Stimulated activated naive CD8-positive, alpha-beta T cell treated with anti-CD3 and anti-CD28 coated beads, Interleukin-15, amount 100 ng/mL, for 72 hours (primary cell): ENCODE results near the gene EEIG2.
A peak's percentile ranks its signal among the peaks of the same experiment; 100 is the strongest.

Experiments
- ATAC-seq: fragments of 150-1000 bp; cut with Tn5 transposase; 2 replicates; pipeline ENCODE4 v1.10.0; 2021; ENCODE audit warnings: mild to moderate bottlenecking, moderate library complexity
- DNase-seq, 2 donors: peaks; one replicate each; pipeline ENCODE4 v3.0.0; 2021 to 2022
- H3K27ac Mint-ChIP-seq, 2 donors: one replicate each; pipeline ENCODE4 v1.8.0; 2022; ENCODE audit warnings: mild to moderate bottlenecking in 2 of 2, mixed read lengths in 2 of 2, moderate library complexity in 2 of 2
- H3K27me3 Mint-ChIP-seq: one replicate; pipeline ENCODE4 v1.8.0; 2022; ENCODE audit warnings: mixed read lengths
- H3K4me1 Mint-ChIP-seq: one replicate; pipeline ENCODE4 v1.8.0; 2022; ENCODE audit warnings: mild to moderate bottlenecking, mixed read lengths
- H3K4me3 Mint-ChIP-seq, 2 donors: one replicate each; pipeline ENCODE4 v1.8.0; 2022; ENCODE audit warnings: mild to moderate bottlenecking in 2 of 2, mixed read lengths in 2 of 2, moderate library complexity in 1 of 2
- H3K9me3 Mint-ChIP-seq, 2 donors: one replicate each; pipeline ENCODE4 v1.8.0; 2022; ENCODE audit warnings: mixed read lengths in 2 of 2

Gene EEIG2

DNA sequence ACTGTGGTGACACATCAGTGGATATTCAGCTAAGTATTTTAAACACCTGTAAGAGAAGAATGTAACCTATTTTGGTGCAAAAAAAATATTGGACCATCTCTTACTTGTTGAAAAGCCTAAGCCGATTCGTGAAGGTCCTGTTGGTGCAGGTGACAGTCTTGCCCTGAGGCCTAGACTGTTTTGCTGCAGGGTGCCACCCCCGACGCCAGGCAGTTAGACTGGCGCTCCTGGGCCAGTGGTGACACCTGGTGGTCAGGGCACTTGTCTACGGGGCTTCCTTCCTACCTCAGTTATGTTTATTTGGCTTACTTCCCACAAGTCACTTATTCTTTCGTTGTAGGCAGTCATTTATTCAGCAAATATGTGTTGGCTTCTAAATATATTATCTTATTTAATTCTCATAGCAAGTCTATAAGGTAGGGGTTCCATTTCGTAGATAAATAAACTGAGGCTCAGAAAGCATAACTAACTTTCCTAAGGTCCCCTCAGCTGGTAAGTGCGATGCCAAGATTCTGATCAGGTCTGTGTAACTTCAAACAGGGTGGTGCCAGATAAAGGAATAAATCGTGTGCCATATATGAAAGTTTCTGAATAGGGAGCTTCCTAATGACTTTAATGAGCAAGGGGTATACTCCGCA lies 1.9 kb downstream of the EEIG2 start:
- Mint-ChIP-seq H3K4me3 (peak overlapping the region; percentile 1 to 39), H3K27ac (no peak overlapping the region), H3K9me3 (no peaks in the 10 kb centered on the region), H3K4me1 (peaks cover 25% of the 10 kb centered on the region), H3K27me3 (no peaks in the 10 kb centered on the region)
- peak; percentile 83 for ATAC-seq
- peak; percentile 73 to 87 for DNase-seq

GRCh38 chr1:108563808-108564207 lies 3.9 kb downstream of the EEIG2 start:
- H3K27ac Mint-ChIP-seq = peak overlapping the region in 1 of 2 donors; percentile 8

DNA sequence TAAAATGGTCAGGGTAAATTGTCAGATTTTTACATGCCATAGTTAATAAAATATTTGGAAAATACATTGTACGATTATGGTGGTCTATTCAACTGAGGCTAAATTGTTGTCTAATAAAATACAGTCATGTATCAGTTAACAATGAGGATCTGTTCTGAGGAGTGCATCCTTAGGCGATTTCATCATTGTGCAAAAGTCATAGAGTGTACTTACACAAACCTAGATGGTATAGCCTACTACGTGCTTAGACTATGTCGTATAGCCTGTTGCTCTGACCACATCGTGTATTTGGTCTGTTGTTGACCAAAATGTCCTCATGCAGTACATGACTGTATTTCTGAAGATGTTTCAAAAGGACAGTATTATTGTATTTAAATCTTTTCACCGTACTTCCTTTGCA lies 5.2 kb downstream of the EEIG2 start:
- H3K27ac Mint-ChIP-seq = peak overlapping the region in 1 of 2 donors; percentile 5
- no peak overlapping the region for H3K4me3 Mint-ChIP-seq
- DNase-seq (no peak), ATAC-seq (no peak)
- no peaks in the 10 kb centered on the region for H3K9me3 Mint-ChIP-seq
- peaks cover 25% of the 10 kb centered on the region for H3K4me1 Mint-ChIP-seq
- no peaks in the 10 kb centered on the region for H3K27me3 Mint-ChIP-seq

More at GRCh38 chr1:108563808-108564207, 3.9 kb downstream of the EEIG2 start:
- ATAC-seq = no peak
- Mint-ChIP-seq H3K9me3 (no peaks in the 10 kb centered on the region), H3K4me3 (no peak overlapping the region), H3K27me3 (no peaks in the 10 kb centered on the region), H3K4me1 (peaks cover 25% of the 10 kb centered on the region)
- DNase-seq = no peak

GRCh38 chr1:108565512-108565911 lies 5.6 kb downstream of the EEIG2 start:
- Mint-ChIP-seq H3K9me3 (no peaks in the 10 kb centered on the region), H3K4me1 (peaks cover 25% of the 10 kb centered on the region), H3K27ac (no peak overlapping the region), H3K4me3 (no peak overlapping the region), H3K27me3 (no peaks in the 10 kb centered on the region)
- no peak for DNase-seq
- no peak for ATAC-seq

- Mint-ChIP-seq H3K4me3 (no peak overlapping the region), H3K4me1 (peaks cover 10% of the 10 kb centered on the region), H3K27ac (no peak overlapping the region), H3K27me3 (no peaks in the 10 kb centered on the region), H3K9me3 (no peaks in the 10 kb centered on the region)
- ATAC-seq (no peak), DNase-seq (no peak)
Measured at GRCh38 chr1:108568589-108568988, 8.7 kb downstream of the EEIG2 start.

DNA sequence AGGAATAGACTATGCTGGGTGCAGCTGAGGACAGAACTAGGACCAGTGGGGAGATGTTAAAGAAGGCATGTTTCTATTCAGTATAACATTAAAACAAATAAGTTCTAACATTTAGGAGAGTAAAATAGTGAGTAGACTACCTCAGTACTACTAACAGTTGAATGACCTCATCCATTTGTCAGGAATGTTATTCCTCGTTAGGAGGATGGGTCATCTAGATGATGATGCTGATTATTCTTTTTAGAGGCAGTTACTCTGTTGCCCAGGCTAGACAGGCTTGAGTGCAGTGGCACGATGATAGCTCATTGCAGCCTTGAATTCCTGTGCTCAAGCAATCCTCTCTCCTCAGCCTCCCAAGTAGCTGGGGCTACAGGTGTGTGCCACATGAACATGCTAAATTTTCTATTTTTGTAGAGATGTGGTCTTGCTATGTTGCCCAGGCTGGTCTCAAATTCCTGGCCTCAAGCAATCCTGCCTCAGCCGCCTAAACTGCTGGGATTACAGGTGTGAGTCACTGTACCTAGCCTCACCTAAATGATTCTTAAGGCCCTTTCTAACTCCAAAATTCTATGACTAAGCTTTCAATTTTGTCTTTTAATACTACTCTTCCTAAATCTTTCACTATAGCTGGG lies 9.3 kb downstream of the EEIG2 start:
- DNase-seq (no peak), ATAC-seq (no peak)
- Mint-ChIP-seq H3K27me3 (no peaks in the 10 kb centered on the region), H3K4me3 (no peak overlapping the region), H3K9me3 (no peaks in the 10 kb centered on the region), H3K27ac (no peak overlapping the region), H3K4me1 (peaks cover 3% of the 10 kb centered on the region)

- H3K27ac Mint-ChIP-seq = no peak overlapping the region
- DNase-seq = peak in 1 of 2 donors; percentile 39
- ATAC-seq = peak; percentile 100
- no peaks in the 10 kb centered on the region for H3K27me3 Mint-ChIP-seq
- no peak overlapping the region for H3K4me3 Mint-ChIP-seq
- H3K9me3 Mint-ChIP-seq = no peaks in the 10 kb centered on the region
- H3K4me1 Mint-ChIP-seq = peaks cover 1% of the 10 kb centered on the region
Measured at GRCh38 chr1:108570128-108570527, 10.2 kb downstream of the EEIG2 start.

DNA sequence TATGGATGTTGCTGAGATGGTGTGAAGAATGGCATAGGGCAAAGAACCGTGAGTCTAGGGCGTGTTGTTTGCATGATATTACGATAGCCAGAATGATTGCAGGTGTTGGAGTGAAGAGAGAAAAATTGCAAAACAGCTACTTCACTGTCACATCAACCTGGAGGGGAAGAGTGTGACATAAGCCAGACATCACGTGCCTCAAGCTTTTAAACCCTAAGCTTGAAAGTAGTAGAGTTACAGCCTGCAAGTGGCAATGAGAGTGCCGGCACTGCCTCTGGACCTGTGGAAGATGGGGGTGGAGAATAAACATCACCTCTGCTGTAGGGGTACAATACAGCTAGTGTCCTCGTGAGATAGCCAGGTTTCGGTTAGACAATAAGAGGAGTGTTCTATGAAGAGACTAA lies 11.1 kb downstream of the EEIG2 start:
- peak; percentile 15 for ATAC-seq
- no peaks in the 10 kb centered on the region for H3K27me3 Mint-ChIP-seq
- DNase-seq = no peak
- H3K9me3 Mint-ChIP-seq = peaks cover 0 to 6% of the 10 kb centered on the region in 2 donors
- H3K27ac Mint-ChIP-seq = no peak overlapping the region
- no peak overlapping the region for H3K4me3 Mint-ChIP-seq
- H3K4me1 Mint-ChIP-seq = peaks cover 9% of the 10 kb centered on the region

DNA sequence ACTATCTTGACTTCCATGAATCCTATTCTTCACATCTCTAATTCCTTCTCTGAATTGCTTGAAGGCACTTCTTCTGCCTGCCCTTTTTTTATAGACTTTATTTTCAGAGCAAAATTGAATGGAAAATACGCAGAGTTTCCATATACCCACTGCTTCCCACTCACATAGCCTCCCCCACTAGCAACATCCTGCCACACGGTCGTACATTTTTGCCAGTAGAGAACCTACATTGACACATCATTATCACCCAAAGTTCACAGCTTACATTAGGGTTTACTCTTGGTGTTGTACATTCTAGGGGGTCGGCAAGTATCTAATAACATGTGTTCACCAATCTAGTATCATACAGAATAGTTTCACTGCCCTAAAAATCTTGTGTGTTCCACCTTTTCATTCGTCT lies 12.3 kb downstream of the EEIG2 start:
- peaks cover 9% of the 10 kb centered on the region for H3K4me1 Mint-ChIP-seq
- no peak overlapping the region for H3K27ac Mint-ChIP-seq
- H3K27me3 Mint-ChIP-seq = no peaks in the 10 kb centered on the region
- ATAC-seq = no peak
- peaks cover 0 to 6% of the 10 kb centered on the region in 2 donors for H3K9me3 Mint-ChIP-seq
- no peak for DNase-seq
- no peak overlapping the region for H3K4me3 Mint-ChIP-seq

- Mint-ChIP-seq H3K4me1 (peaks cover 9% of the 10 kb centered on the region), H3K27ac (no peak overlapping the region), H3K27me3 (no peaks in the 10 kb centered on the region), H3K4me3 (no peak overlapping the region), H3K9me3 (peaks cover 0 to 6% of the 10 kb centered on the region in 2 donors)
- DNase-seq = no peak
- ATAC-seq = no peak
Measured at GRCh38 chr1:108573183-108573582, 13.3 kb downstream of the EEIG2 start.

DNA sequence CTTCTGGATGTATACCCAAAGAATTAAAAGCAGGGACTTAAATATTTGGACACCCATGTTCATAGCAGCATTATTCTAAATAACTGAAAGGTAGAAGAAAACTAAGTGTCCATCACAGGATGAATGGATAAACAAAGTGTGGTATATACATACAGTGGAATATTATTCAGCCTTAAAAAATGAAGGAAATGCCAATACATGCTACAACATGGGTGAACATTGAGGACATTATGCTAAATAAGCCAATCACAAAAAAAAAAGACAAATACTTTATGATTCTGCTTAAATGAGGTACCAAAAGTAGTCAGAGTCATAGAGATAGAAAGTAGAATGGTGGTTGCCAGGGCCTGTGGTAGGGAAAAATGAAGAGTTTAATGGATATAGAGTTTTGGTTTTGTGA lies 14.1 kb downstream of the EEIG2 start:
- Mint-ChIP-seq H3K27ac (no peak overlapping the region), H3K27me3 (no peaks in the 10 kb centered on the region), H3K4me1 (peaks cover 9% of the 10 kb centered on the region), H3K4me3 (no peak overlapping the region), H3K9me3 (peaks cover 0 to 6% of the 10 kb centered on the region in 2 donors)
- no peak for ATAC-seq
- DNase-seq = no peak

DNA sequence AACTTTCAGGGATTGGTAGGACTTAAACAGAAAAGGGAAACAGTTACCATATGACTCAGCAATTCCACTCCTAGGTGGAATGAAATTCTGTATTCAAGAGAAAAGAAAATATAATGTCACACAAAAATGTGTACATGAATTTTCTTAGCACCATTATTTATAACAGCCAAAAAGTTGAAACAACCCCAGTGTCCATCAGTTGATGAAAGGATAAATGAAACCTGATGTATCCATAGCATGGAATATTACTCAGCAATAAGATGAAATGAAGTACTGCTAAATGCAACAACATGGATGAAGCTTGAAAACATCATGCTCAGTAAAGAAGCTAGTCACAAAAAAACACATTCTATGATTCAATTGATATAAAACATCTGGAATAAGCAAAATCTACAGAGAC lies 15.5 kb downstream of the EEIG2 start:
- no peak overlapping the region for H3K4me3 Mint-ChIP-seq
- H3K9me3 Mint-ChIP-seq = peaks cover 3 to 13% of the 10 kb centered on the region in 2 donors
- no peaks in the 10 kb centered on the region for H3K27me3 Mint-ChIP-seq
- no peak overlapping the region for H3K27ac Mint-ChIP-seq
- ATAC-seq = no peak
- no peak for DNase-seq
- H3K4me1 Mint-ChIP-seq = peaks cover 9% of the 10 kb centered on the region

DNA sequence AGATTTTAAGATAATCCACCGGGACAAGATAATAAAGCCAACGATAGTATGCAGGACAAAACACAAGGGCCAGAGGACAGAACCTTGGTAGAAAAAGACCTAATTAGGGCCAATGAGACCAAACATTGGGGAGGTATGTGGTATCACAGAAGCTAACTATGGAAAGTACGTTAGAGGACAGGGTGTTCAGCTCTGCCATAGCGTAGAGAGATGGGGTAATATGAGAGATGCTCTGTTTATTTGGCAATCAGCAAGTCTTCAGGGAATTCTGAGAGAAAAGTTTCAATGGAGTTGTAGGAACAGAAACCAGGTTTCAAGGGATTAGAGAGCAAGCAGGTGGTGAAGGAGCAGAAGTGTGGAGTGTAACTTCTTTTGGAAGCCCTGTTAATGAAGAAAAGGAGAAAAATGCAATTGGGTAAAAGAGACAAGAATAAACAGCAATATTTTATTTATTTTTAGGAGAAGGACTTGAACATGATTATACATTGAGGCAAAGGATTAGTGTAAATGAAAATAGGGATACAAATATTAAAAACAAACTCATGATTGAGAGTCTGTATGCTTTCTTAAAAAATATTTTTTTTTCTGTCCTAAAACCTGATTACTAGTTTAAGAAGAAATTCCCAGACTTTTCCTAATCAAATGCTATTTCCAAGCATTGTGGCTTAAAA lies 24.0 kb downstream of the EEIG2 start:
- Mint-ChIP-seq H3K9me3 (peaks cover 9 to 10% of the 10 kb centered on the region in 2 donors), H3K27me3 (no peaks in the 10 kb centered on the region), H3K27ac (no peak overlapping the region), H3K4me3 (no peak overlapping the region), H3K4me1 (peaks cover 23% of the 10 kb centered on the region)
- no peak for DNase-seq
- ATAC-seq = no peak

- H3K27me3 Mint-ChIP-seq = no peaks in the 10 kb centered on the region
- H3K4me3 Mint-ChIP-seq = no peak overlapping the region
- peaks cover 28% of the 10 kb centered on the region for H3K4me1 Mint-ChIP-seq
- ATAC-seq (no peak), DNase-seq (no peak)
- peaks cover 9 to 10% of the 10 kb centered on the region in 2 donors for H3K9me3 Mint-ChIP-seq
- H3K27ac Mint-ChIP-seq = no peak overlapping the region
Measured at GRCh38 chr1:108584428-108584856, 24.5 kb downstream of the EEIG2 start.

DNA sequence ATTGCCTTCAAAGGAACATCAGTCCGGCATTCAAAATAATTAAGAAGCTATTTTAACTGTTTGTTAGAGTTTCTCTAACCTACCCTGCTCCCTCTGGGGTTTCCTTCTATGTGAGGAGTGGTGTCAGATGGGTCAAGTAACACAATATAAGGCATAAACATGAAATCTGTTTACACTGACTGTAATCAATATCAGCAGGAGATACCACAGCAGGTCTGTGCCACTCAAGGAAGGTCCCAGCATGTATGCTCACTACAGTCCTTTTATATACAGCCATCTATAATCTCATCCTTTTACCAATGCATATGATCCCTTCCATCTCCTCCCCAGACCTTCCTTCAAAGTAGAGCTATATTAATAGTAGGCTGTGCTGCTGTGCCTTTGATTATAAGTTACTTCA lies 25.4 kb downstream of the EEIG2 start:
- ATAC-seq = no peak
- Mint-ChIP-seq H3K27ac (no peak overlapping the region), H3K4me3 (no peak overlapping the region), H3K27me3 (no peaks in the 10 kb centered on the region), H3K9me3 (peaks cover 3 to 7% of the 10 kb centered on the region in 2 donors), H3K4me1 (peaks cover 36% of the 10 kb centered on the region)
- DNase-seq = no peak

DNA sequence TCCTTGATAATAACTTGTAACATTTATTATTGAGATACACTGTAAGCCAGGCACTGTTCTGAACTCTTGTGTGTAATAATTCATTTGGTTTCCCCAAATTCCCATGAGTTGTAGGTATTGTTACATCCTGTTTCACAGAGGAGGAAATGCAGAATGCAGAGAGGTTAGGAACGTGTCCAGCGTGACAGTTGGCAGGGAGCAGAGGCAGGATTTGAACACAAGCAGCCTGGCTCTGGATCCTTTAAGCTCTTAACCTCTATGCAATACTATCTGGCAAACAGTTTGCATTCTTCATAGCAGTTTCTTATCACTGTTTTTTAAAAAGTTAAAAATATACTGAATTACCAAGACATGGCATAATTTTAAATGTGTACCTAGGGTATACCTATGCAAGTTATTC lies 30.5 kb downstream of the EEIG2 start:
- DNase-seq (no peak), ATAC-seq (no peak)
- Mint-ChIP-seq H3K27ac (peak overlapping the region; percentile 74 to 97), H3K9me3 (no peaks in the 10 kb centered on the region), H3K4me1 (peaks cover 60% of the 10 kb centered on the region), H3K27me3 (no peaks in the 10 kb centered on the region), H3K4me3 (peak overlapping the region in 1 of 2 donors; percentile 48)
